Right kidney (tissue), 1 donor: ENCODE measurements around the gene ARID4B.
"Not testable (repeated sequence)": the region's sequence is repeated elsewhere in the genome, so short reads cannot be mapped to it uniquely, and the experiment has no call there.

Experiments used
- DNase-seq: peaks from one replicate; pipeline ENCODE4 v3.0.0-alpha.2; 2016

Gene ARID4B

GRCh38 chr1:235227414-235227813, 100.6 kb downstream of the ARID4B start:
- DNase-seq, result no peak

GRCh38 chr1:235226933-235227332, 101.0 kb downstream of the ARID4B start:
- DNase-seq, result no peak

- DNase-seq, result no peak
Measured at GRCh38 chr1:235225299-235225698, 102.7 kb downstream of the ARID4B start.

GRCh38 chr1:235221653-235222375, 106.2 kb downstream of the ARID4B start:
- no peak for DNase-seq

- no peak for DNase-seq
Measured at GRCh38 chr1:235215453-235215852, 112.5 kb downstream of the ARID4B start.

GRCh38 chr1:235214962-235215361, 113.0 kb downstream of the ARID4B start:
- DNase-seq, result not testable (repeated sequence)

GRCh38 chr1:235213752-235214151, 114.2 kb downstream of the ARID4B start:
- no peak for DNase-seq

- DNase-seq, result no peak
Measured at GRCh38 chr1:235211517-235211916, 116.5 kb downstream of the ARID4B start.

- DNase-seq, result no peak
Measured at GRCh38 chr1:235207209-235207565, 120.8 kb downstream of the ARID4B start.

GRCh38 chr1:235206533-235207208, 121.3 kb downstream of the ARID4B start:
- DNase-seq, result no peak

GRCh38 chr1:235205687-235206086, 122.3 kb downstream of the ARID4B start:
- DNase-seq, result no peak

GRCh38 chr1:235203428-235203827, 124.6 kb downstream of the ARID4B start:
- no peak for DNase-seq

- not testable (repeated sequence) for DNase-seq
Measured at GRCh38 chr1:235202447-235202846, 125.5 kb downstream of the ARID4B start.

GRCh38 chr1:235199441-235199840, 128.5 kb downstream of the ARID4B start:
- no peak for DNase-seq

GRCh38 chr1:235190431-235190830, 137.5 kb downstream of the ARID4B start:
- no peak for DNase-seq

- no peak for DNase-seq
Measured at GRCh38 chr1:235187316-235187715, 140.7 kb downstream of the ARID4B start.

- no peak for DNase-seq
Measured at GRCh38 chr1:235181561-235182245, 146.3 kb downstream of the ARID4B start.

GRCh38 chr1:235180916-235181460, 147.0 kb downstream of the ARID4B start:
- DNase-seq, result no peak

GRCh38 chr1:235176486-235176885, 151.5 kb downstream of the ARID4B start:
- DNase-seq, result no peak

GRCh38 chr1:235169986-235170385, 158.0 kb downstream of the ARID4B start:
- DNase-seq, result no peak

GRCh38 chr1:235168375-235168774, 159.6 kb downstream of the ARID4B start:
- no peak for DNase-seq

- no peak for DNase-seq
Measured at GRCh38 chr1:235161685-235162327, 166.2 kb downstream of the ARID4B start.
